GM19324 (cell line): ENCODE data around the gene ZNF304.
"Not testable (repeated sequence)": the region's sequence is repeated elsewhere in the genome, so short reads cannot be mapped to it uniquely, and the experiment has no call there.

Source experiments
- ATAC-seq: cut with Tn5 transposase; IDR thresholded peaks from one replicate; pipeline ENCODE4 v1.9.1; 2021; ENCODE audit warnings: mild to moderate bottlenecking, moderate library complexity; ENCODE audit not compliant: unreplicated experiment, low FRiP score

The ZNF304 gene

DNA sequence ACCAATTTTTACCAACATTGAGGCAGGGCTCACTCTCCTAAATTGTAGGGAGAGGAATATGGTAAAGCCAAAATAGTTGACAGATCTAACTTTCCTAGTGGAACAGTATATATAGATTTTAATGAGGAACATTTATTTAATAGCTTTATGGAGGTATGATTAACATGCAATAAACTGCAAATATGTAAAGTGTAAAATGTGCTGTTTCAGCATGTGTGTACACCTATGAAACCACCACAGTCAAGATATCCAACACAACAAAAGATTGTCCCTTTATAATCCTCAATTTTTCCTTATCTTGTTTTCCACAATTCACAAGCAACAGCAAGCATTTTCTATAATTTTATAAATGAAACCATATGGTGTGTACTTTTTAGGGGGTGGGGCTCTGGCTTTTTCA, 8.2 kb downstream of the ZNF304 start:
- ATAC-seq: no peak

DNA sequence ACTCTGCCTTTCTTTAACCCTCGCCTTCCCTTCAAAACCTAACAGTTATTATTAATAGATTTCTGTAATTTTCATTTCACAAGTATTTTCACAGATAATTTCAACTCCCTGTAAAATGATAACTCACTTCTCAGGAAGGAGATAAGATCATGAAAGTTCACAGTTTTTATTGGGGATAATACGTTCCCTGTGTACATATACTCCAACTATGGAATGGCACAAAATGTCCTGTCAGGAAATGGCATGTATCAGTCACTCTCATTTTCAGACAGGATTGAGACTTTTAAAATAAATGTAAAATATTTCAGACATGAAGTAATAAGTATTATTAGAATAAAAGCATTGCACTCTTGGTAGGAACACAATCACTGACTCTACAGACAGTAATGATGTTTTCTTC, 11.3 kb downstream of the ZNF304 start:
- no peak for ATAC-seq

GRCh38 chr19:57362997-57363687, 12.1 kb downstream of the ZNF304 start, which contains the start of the genes TRAPPC2B and ZNF547:
TSS of gene TRAPPC2B (plus strand) at chr19:57363551. CDS start at chr19:57364834, 1,283 bp downstream.
TSS of gene ZNF547 (plus strand) at chr19:57363551. CDS start at chr19:57368556, 5,005 bp downstream.
- ATAC-seq: peak; percentile 96

- no peak for ATAC-seq
These were observed 12.7 kb downstream of the ZNF304 start for GRCh38 chr19:57363688-57364181.

GRCh38 chr19:57366776-57367175, 15.7 kb downstream of the ZNF304 start:
- ATAC-seq: no peak

DNA sequence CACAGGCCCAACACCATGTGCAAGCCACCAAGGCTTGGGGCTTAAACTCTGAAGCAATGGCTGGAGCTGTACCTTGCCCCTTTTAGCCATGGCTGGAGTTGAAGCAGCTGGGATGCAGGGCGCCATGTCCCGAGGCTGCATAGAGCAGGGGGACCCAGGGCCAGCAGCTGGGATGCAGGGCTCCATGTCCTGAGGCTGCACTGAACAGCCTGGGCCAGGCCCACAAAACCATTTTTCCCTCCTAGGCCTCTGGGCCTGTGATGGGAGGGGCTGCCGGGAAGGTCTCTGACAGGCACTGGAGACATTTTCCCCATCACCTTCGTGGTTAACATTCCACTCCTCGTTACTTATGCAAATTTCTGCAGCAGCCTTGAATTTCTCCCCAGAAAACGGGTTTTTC, 23.1 kb downstream of the ZNF304 start:
- no peak for ATAC-seq

DNA sequence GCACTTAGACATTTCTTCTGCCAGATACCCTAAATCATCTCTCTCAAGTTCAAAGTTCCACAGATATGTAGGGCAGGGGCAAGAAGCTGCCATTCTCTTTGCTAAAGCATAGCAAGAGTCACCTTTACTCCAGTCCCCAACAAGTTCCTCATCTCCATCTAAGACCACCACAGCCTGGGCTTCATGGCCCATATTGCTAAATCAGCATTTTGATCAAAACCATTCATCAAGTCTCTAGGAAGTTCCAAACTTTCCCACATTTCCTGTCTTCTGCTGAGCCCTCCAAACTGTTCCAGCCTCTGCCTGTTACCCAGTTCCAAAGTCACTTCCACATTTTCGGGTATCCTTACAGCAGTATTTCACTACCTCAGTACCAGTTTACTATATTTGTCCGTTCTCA, 23.6 kb downstream of the ZNF304 start:
- not testable (repeated sequence) for ATAC-seq

DNA sequence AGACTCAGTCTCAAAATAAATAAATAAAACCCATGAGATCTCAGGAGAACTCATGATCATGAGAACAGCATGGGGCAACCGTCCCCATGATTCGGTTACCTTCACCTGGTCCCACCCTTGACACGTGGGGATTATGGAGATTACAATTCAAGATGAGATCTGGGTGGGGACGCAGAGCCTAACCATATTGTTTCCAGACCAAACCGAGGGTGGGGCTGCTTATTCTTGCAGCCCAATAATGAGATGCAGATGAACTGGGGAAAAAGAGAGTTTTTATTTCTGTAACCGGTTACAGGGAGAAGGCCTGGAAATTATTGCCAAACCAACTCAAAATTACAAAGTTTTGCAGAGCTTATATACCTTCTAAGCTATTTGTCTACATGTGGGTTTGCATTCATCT, 25.1 kb downstream of the ZNF304 start:
- ATAC-seq: no peak

DNA sequence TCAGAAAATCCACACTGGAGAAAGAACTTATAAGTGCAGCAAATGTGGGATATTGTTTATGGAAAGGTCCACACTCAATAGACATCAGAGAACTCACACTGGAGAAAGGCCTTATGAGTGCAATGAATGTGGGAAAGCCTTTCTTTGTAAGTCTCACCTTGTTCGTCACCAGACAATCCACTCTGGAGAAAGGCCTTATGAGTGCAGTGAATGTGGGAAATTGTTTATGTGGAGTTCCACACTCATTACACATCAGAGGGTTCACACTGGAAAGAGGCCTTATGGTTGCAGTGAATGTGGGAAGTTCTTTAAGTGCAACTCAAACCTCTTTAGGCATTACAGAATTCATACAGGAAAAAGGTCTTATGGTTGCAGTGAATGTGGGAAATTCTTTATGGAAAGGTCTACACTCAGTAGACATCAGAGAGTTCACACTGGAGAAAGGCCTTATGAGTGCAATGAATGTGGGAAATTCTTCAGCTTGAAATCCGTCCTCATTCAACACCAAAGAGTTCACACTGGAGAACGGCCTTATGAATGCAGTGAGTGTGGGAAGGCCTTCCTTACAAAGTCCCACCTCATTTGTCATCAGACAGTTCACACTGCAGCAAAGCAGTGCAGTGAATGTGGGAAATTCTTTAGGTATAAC, 26.6 kb downstream of the ZNF304 start:
- no peak for ATAC-seq

GRCh38 chr19:57380923-57381322, 29.9 kb downstream of the ZNF304 start:
- no peak for ATAC-seq

- ATAC-seq: no peak
These were observed 31.9 kb downstream of the ZNF304 start for GRCh38 chr19:57382806-57383488.

DNA sequence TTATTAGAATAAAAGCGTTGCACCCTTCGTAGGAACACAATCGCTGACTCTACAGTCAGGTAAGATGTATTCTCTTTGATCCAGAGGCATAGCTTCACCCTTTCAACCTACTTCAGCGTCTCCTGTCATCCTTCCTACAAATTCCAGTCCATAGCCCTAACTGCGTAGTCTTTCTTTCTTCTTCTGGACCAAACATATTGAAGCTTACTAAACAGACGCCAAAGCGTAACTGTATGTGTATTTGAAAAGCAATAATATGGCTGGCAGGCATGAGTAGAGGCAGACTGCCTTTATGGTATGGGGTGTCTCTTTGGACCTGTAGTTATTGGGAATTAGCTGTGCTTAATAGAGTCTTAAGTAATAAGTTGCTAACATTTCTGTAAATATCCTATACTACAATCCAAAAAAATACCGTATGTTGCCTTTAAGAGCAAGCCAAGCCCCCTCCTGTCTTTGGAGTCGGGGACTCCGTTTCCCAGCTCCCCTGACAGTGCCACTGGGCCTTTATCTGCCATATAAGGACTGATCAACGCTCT, 38.2 kb downstream of the ZNF304 start:
- peak; percentile 16 for ATAC-seq

DNA sequence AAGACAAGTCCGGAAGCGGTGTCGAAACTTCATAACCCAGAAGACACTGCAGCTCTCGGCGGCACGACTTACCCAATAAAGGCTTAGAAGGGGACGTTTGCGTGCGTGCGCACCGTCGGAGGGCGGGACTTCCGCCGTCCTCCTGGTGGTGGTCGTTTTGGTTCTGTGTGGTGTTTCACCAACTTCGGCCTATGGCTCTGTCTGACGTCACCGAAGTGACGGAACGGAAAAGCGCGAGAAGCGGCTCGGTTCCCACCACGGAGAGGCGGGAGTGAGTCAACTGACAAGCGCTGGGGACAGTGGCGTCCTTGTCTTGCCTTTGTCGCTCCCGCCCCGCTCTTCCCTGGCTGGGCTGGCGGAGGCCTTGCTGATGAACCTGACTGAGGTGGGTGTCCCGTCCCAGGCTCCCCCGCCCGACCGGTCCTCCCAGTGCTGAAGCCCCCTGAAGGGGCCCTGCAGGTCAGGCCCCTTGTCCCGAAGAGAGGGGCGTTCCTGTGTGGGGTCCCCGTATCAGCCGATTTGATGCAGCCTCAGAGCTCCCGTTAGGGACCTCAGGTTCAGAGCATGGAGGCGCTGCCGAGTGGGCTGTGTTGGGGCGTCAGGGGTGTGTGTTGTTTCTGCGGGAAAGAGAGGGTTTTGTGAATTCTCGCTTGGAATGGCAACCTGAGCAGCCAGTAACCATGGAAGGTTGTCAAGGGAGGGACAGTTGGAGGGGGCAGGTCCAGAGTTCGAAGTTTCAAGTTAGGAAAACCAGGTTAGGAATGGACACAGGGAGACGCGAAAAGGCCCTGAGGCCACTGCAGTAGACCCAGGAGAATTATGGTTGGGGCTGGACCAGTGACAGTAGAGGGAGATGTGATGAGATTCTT, 38.9 kb downstream of the ZNF304 start, which contains the start of gene ZNF548:
ZNF548 (plus strand) TSS at position 125 of the 869 bp plus-strand sequence; CDS start at position 371, 246 bp downstream.
- peak; percentile 99 for ATAC-seq

- no peak for ATAC-seq
These were observed 44.6 kb downstream of the ZNF304 start for GRCh38 chr19:57395710-57396109.

DNA sequence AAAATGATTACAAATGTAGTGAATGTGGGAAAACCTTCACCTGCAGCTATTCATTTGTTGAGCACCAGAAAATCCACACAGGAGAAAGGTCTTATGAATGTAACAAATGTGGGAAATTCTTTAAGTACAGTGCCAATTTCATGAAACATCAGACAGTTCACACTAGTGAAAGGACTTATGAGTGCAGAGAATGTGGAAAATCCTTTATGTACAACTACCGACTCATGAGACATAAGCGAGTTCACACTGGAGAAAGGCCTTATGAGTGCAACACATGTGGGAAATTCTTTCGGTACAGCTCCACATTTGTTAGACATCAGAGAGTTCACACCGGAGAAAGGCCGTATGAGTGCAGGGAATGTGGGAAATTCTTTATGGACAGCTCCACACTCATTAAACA, 47.8 kb downstream of the ZNF304 start:
- ATAC-seq: no peak

- ATAC-seq: no peak
These were observed 52.9 kb downstream of the ZNF304 start for GRCh38 chr19:57403737-57404563.

GRCh38 chr19:57406516-57407123, 55.5 kb downstream of the ZNF304 start:
- ATAC-seq: no peak
